Endothelial cell (in vitro differentiated cells): ENCODE measurements around the gene SLC39A6. TPM values are rescaled to one million over a fixed set of nuclear protein-coding genes. Genes with fewer than 3 reads are reported as not detected.

Experiments
- DNase-seq: peaks from one replicate; pipeline ENCODE4 v3.0.0; 2021; ENCODE audit warnings: low spot score
- H3K27ac Mint-ChIP-seq: one replicate; pipeline ENCODE4 v1.8.0; 2021; ENCODE audit warnings: mixed read lengths, inconsistent platforms; ENCODE audit not compliant: unreplicated experiment
- H3K27me3 Mint-ChIP-seq: one replicate; pipeline ENCODE4 v1.8.0; 2021; ENCODE audit warnings: mild to moderate bottlenecking, moderate library complexity, mixed read lengths, inconsistent platforms; ENCODE audit not compliant: unreplicated experiment
- H3K36me3 Mint-ChIP-seq: one replicate; pipeline ENCODE4 v1.8.0; 2021; ENCODE audit warnings: mild to moderate bottlenecking, low read depth, mixed read lengths, inconsistent platforms; ENCODE audit not compliant: unreplicated experiment
- H3K4me1 Mint-ChIP-seq: one replicate; pipeline ENCODE4 v1.8.0; 2021; ENCODE audit warnings: mild to moderate bottlenecking, mixed read lengths, inconsistent platforms; ENCODE audit not compliant: unreplicated experiment
- H3K4me3 Mint-ChIP-seq: one replicate; pipeline ENCODE4 v1.8.0; 2021; ENCODE audit warnings: mild to moderate bottlenecking, mixed read lengths, inconsistent platforms; ENCODE audit not compliant: unreplicated experiment
- H3K9me3 Mint-ChIP-seq: one replicate; pipeline ENCODE4 v1.8.0; 2021; ENCODE audit warnings: mixed read lengths, inconsistent platforms; ENCODE audit not compliant: unreplicated experiment
- CTCF ChIP-seq: fragments of 200-600 bp; sonication (generic); IDR thresholded peaks from one replicate; pipeline ENCODE4 v1.5.0; 2021; ENCODE audit warnings: antibody characterized with exemption; ENCODE audit not compliant: unreplicated experiment
- total RNA-seq: library from RNA; stranded (reverse); fragmentation: NEBNext Ultra II Directional; extraction: Animal tissue kit (Norgen Biotek cat#: 25700); gene quantifications from one replicate; pipeline ENCODE4 v1.2.1, GENCODE V29; 2021; ENCODE audit not compliant: unreplicated experiment

Gene SLC39A6
- total RNA-seq, 1 donor from 2014 or later = 28.2 TPM

- no peaks in the 10 kb centered on the region for H3K9me3 Mint-ChIP-seq
- no peak for TF ChIP-seq CTCF
- H3K36me3 Mint-ChIP-seq = peaks cover 13% of the 10 kb centered on the region
- peak overlapping the region; percentile 85 for H3K27ac Mint-ChIP-seq
- H3K4me1 Mint-ChIP-seq = peaks cover 24% of the 10 kb centered on the region
- H3K4me3 Mint-ChIP-seq = peak overlapping the region; percentile 97
- DNase-seq = no peak
- peaks cover 7% of the 10 kb centered on the region for H3K27me3 Mint-ChIP-seq
These were observed 1.1 kb upstream of the SLC39A6 start for GRCh38 chr18:36130039-36130831.

- H3K27me3 Mint-ChIP-seq = peaks cover 7% of the 10 kb centered on the region
- no peak for TF ChIP-seq CTCF
- peaks cover 24% of the 10 kb centered on the region for H3K4me1 Mint-ChIP-seq
- no peak for DNase-seq
- H3K36me3 Mint-ChIP-seq = peaks cover 13% of the 10 kb centered on the region
- H3K27ac Mint-ChIP-seq = peak overlapping the region; percentile 44
- H3K9me3 Mint-ChIP-seq = no peaks in the 10 kb centered on the region
- H3K4me3 Mint-ChIP-seq = peak overlapping the region; percentile 87
These were observed 237 bp downstream of the SLC39A6 start for GRCh38 chr18:36128907-36129299.

GRCh38 chr18:36128530-36128870 is 640 bp downstream of the SLC39A6 start:
- Mint-ChIP-seq H3K27ac (peak overlapping the region; percentile 44), H3K27me3 (peaks cover 7% of the 10 kb centered on the region)
- peak; percentile 29 for DNase-seq

GRCh38 chr18:36127836-36128529 is 1.2 kb downstream of the SLC39A6 start:
- Mint-ChIP-seq H3K4me3 (peak overlapping the region; percentile 87), H3K36me3 (peaks cover 17% of the 10 kb centered on the region), H3K27ac (peak overlapping the region; percentile 44), H3K9me3 (no peaks in the 10 kb centered on the region), H3K4me1 (peaks cover 24% of the 10 kb centered on the region), H3K27me3 (peaks cover 7% of the 10 kb centered on the region)
- no peak for TF ChIP-seq CTCF
- DNase-seq = no peak

More at GRCh38 chr18:36128530-36128870, 640 bp downstream of the SLC39A6 start:
- no peak for TF ChIP-seq CTCF
- no peaks in the 10 kb centered on the region for H3K9me3 Mint-ChIP-seq
- H3K4me3 Mint-ChIP-seq = peak overlapping the region; percentile 87
- H3K4me1 Mint-ChIP-seq = peaks cover 24% of the 10 kb centered on the region
- peaks cover 14% of the 10 kb centered on the region for H3K36me3 Mint-ChIP-seq

- Mint-ChIP-seq H3K27ac (no peak overlapping the region), H3K4me3 (no peak overlapping the region), H3K9me3 (no peaks in the 10 kb centered on the region), H3K36me3 (peaks cover 17% of the 10 kb centered on the region), H3K27me3 (peaks cover 7% of the 10 kb centered on the region), H3K4me1 (peaks cover 19% of the 10 kb centered on the region)
- no peak for TF ChIP-seq CTCF
- no peak for DNase-seq
These were observed 2.5 kb downstream of the SLC39A6 start for GRCh38 chr18:36126668-36127067.
